Brain microvascular endothelial cell (primary cell): ENCODE data around the gene CDC40.
A peak's percentile ranks its signal among the peaks of the same experiment; 100 is the strongest.

Experiments used
- DNase-seq: peaks from one replicate; pipeline ENCODE4 v3.0.0-alpha.2; 2020
- H3K27ac ChIP-seq: fragments of 250-450 bp; sonication (Bioruptor Pico); 2 replicates; pipeline ENCODE4 v1.5.1; 2020; ENCODE audit warnings: mild to moderate bottlenecking, moderate library complexity
- H3K27me3 ChIP-seq: fragments of 250-450 bp; sonication (Bioruptor Pico); replicated peaks from 2 replicates; pipeline ENCODE4 v1.5.1; 2020; ENCODE audit warnings: mild to moderate bottlenecking
- H3K36me3 ChIP-seq: fragments of 250-450 bp; sonication (Bioruptor Pico); replicated peaks from 2 replicates; pipeline ENCODE4 v1.5.1; 2020; ENCODE audit warnings: mild to moderate bottlenecking
- H3K4me3 ChIP-seq: 2 replicates; pipeline ENCODE4 v1.5.1; 2011; ENCODE audit warnings: low read depth, mild to moderate bottlenecking, control low read depth, low read length, moderate library complexity
- CTCF ChIP-seq: IDR thresholded peaks from 2 replicates; pipeline ENCODE4 v1.5.1; 2011; ENCODE audit warnings: low read depth, mild to moderate bottlenecking, moderate library complexity, low read length, control low read depth, inconsistent platforms; ENCODE audit errors: missing control alignments
- in situ Hi-C: cut with HindIII; loops from 2 replicates; pipeline ENCODE4 v1.10.0; 2017; ENCODE audit warnings: low sequenced_read_pairs, low pct_ligation_motif_present

The CDC40 gene

DNA sequence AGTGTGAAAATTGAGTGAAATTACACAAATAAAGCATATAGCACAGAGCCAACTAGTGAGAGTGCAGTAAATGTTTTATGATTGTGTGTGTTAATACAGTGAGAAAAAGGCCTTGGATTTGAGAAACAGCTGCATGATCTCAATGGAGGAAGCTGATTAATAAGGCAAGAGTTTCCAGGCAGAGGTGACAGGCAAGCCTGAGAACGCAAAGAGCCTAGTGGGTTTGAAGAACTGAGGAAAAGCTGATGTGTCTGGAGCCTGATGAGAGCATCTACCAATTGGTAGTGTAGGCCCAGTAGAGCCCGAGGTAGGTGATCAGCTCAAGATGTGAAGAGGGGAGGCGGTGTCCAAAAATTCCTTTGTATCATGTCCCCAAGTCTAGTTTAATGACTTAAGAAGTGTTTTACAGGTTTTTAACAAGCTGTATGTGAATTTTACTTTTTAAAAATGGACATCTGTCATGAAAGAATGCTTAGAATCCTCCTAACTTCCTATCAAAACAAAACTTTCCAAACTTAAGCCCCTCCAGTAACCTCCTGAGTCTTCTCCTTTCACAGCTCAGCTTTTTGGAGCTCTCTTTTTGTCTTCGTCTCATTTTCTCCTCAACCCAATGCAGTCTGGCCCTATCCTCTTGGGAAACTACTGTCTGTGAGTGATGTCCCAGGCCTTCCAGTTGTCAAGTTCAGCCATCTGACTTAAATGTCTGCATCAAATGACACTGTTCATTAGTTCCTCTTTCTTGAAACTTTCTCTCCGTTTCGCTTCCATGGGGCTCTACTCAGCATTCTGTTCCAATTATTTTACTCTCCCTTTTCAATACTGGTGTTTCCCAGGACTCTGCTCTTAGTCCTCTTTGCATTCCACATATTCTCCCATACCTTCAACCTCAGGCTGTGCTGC, 1.2 kb downstream of the CDC40 start:
- no peak for DNase-seq
- H3K36me3 ChIP-seq: no peaks in the 10 kb centered on the region
- in situ Hi-C loops: no loop called here
- TF ChIP-seq CTCF: no peak
- H3K4me3 ChIP-seq: peak overlapping the region; percentile 77
- H3K27me3 ChIP-seq: no peaks in the 10 kb centered on the region
- H3K27ac ChIP-seq: no peak overlapping the region

DNA sequence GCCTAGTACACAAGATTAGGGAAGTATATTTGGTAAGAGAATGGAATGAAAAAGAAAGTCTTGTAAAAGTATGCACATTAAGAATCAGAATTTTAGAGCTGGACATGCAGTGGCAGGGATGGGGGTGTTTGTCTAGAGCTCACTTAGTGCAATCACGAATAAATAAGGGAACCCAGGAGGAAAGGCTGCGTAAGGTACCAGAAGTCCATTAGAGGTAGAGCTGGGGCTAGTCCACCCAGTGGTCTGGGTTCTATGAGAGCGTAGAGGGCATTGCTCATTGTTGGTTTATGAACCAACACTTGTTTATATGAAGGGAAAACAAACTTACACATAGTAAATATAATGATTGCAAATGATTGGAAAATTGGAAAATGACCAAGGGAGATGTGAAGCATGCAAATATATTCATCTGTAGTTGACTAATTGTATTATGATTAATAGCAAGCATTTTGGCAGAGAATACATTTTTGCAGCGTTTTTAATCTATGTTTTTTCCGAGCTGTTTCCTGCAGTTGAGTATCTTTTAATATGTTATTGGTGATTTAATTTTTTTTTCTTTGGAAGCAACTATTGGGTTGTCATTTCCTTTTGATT, 3.2 kb downstream of the CDC40 start:
- Histone ChIP-seq H3K27ac (no peak overlapping the region), H3K36me3 (no peaks in the 10 kb centered on the region), H3K27me3 (no peaks in the 10 kb centered on the region), H3K4me3 (no peak overlapping the region)
- in situ Hi-C loops: no loop called here
- TF ChIP-seq CTCF: no peak
- no peak for DNase-seq

DNA sequence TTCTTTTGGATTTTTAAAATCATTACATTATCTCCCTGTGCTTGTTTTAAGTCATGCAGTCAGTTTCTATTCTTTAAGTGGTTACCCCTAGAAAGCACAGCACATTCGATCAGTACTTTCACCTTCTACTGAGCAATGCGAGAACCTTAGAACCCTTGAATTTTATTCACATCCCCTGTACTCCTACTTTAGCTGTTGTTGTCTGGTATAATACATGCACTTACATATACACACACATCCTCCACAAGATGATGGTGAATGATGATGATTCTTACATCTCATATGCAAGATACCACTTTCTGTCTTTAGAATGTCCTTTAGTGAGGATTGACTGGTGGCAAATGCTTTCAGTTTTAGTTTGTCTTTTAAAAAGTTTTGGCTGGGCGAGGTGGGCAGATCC, 5.7 kb downstream of the CDC40 start:
- DNase-seq: no peak
- in situ Hi-C loops: no loop called here
- no peak overlapping the region for H3K4me3 ChIP-seq
- no peaks in the 10 kb centered on the region for H3K36me3 ChIP-seq
- H3K27me3 ChIP-seq: no peaks in the 10 kb centered on the region
- no peak for TF ChIP-seq CTCF
- H3K27ac ChIP-seq: no peak overlapping the region

DNA sequence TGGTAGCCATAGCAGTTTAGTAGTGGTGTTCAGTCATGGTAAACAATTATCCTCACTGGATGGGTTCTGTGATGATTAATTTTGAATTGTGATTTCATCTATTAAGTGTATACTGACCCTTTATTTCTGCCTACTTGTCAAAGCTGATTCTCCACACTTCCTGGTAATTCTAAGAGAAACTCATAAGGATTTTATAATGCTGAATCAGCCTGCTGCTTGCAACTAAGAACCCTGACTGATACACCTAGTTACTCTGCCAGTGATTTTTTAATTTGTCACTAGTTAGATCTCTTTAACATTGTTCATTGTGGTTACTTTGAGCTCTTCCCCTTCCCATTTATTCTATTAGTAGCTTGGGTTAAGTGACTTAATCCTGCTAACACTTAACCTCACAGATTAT, 8.6 kb downstream of the CDC40 start:
- in situ Hi-C loops: no loop called here
- Histone ChIP-seq H3K27me3 (no peaks in the 10 kb centered on the region), H3K36me3 (no peaks in the 10 kb centered on the region), H3K27ac (no peak overlapping the region), H3K4me3 (no peak overlapping the region)
- no peak for TF ChIP-seq CTCF
- no peak for DNase-seq

- H3K27me3 ChIP-seq: no peaks in the 10 kb centered on the region
- no peak for DNase-seq
- no peak overlapping the region for H3K4me3 ChIP-seq
- no peak for TF ChIP-seq CTCF
- no peak overlapping the region for H3K27ac ChIP-seq
- in situ Hi-C loops: no loop called here
- H3K36me3 ChIP-seq: no peaks in the 10 kb centered on the region
Measured at GRCh38 chr6:110190726-110191125, 10.5 kb downstream of the CDC40 start.
